A673 (cell line): Measurements from ENCODE around the gene LAMTOR3.

Source experiments
- CTCF ChIP-seq: fragments of 300-800, 200-600 bp; sonication (generic); conservative IDR thresholded peaks from 2 replicates; pipeline ENCODE4 v1.5.1; 2017; ENCODE audit warnings: low read depth, mild to moderate bottlenecking, antibody characterized with exemption, low read length, moderate library complexity, mixed read lengths
- EZH2 ChIP-seq: fragments of 200-600 bp; sonication (generic); IDR thresholded peaks from 2 replicates; pipeline ENCODE4 v1.6.1; 2017; ENCODE audit warnings: borderline replicate concordance, low read depth, mild to moderate bottlenecking, mixed read lengths, antibody characterized with exemption, low read length; ENCODE audit not compliant: poor library complexity, severe bottlenecking

GRCh38 chr4:99843413-99843812 lies 50.8 kb downstream of the LAMTOR3 start:
- TF ChIP-seq EZH2 (no peak), CTCF (no peak)
